Tibial nerve (tissue), 4 donors: ENCODE results near the gene C9orf50. TPM values are rescaled to one million over a fixed set of nuclear protein-coding genes. Genes with fewer than 3 reads are reported as not detected.

Source experiments
- DNase-seq, 2 donors: peaks; one replicate each; pipeline ENCODE4 v3.0.0-alpha.2; 2019; ENCODE audit warnings: low spot score in 2 of 2
- H3K27ac ChIP-seq, 4 donors: fragments of 200-600 bp; sonication (generic) in 3 of 4; one replicate each; pipeline ENCODE4 v1.5.1; 2017 to 2019; ENCODE audit warnings: mild to moderate bottlenecking in 1 of 4
- H3K27me3 ChIP-seq, 2 donors: fragments of 200-600 bp; sonication (generic) in 1 of 2; one replicate each; pipeline versions ENCODE4 v1.5.1 to v1.6.0; 2017 to 2019
- H3K36me3 ChIP-seq, 3 donors: fragments of 200-600 bp; sonication (generic); one replicate each; pipeline ENCODE4 v1.5.1; 2018 to 2019
- H3K4me1 ChIP-seq, 4 donors: fragments of 200-600 bp; sonication (generic) in 3 of 4; one replicate each; pipeline ENCODE4 v1.5.1; 2017 to 2019
- H3K4me3 ChIP-seq, 4 donors: fragments of 200-600 bp; sonication (generic) in 3 of 4; one replicate each; pipeline ENCODE4 v1.5.1; 2017 to 2019; ENCODE audit warnings: mild to moderate bottlenecking in 1 of 4, moderate library complexity in 1 of 4
- H3K9me3 ChIP-seq, 4 donors: fragments of 200-600 bp; sonication (generic) in 3 of 4; one replicate each; pipeline ENCODE4 v1.5.1; 2017 to 2019
- EP300 ChIP-seq, 2 donors: sonication (generic); formaldehyde crosslinking; IDR thresholded peaks; one replicate each; pipeline ENCODE4 v1.6.1; 2017; ENCODE audit warnings: antibody characterized with exemption in 2 of 2, mild to moderate bottlenecking in 1 of 2
- POLR2A ChIP-seq, 2 donors: fragments of 450-650 bp; IDR thresholded peaks; one replicate each; pipeline ENCODE4 v1.6.1; 2017; ENCODE audit warnings: antibody characterized with exemption in 2 of 2, mild to moderate bottlenecking in 2 of 2, moderate library complexity in 2 of 2
- WGBS, 2 donors: methylation state at CpG; one replicate each; pipeline ENCODE4 v1.1.5; 2018; 5-methylcytosine and 5-hydroxymethylcytosine counted together
- total RNA-seq, 4 donors: library from RNA; depleted of rRNA; stranded (reverse); fragments of >200 nt; gene quantifications; one replicate each; pipeline ENCODE4 v1.1.0, GENCODE V29; 2016
- TF ChIP-seq, protein P1 (sequence below), 5 experiments: fragments of 200-600 bp in 3 of 5; fragments of 450-650 bp in 2 of 5; sonication (generic) in 3 of 5; IDR thresholded peaks; one replicate each; pipeline ENCODE4 v1.5.1; 2016 to 2019; ENCODE audit warnings: antibody characterized with exemption in 5 of 5, mild to moderate bottlenecking in 3 of 5, moderate library complexity in 2 of 5

Gene C9orf50
- total RNA-seq, 4 donors from 2014 or later, result 0.90 to 1.7 (median 1.3) TPM

DNA sequence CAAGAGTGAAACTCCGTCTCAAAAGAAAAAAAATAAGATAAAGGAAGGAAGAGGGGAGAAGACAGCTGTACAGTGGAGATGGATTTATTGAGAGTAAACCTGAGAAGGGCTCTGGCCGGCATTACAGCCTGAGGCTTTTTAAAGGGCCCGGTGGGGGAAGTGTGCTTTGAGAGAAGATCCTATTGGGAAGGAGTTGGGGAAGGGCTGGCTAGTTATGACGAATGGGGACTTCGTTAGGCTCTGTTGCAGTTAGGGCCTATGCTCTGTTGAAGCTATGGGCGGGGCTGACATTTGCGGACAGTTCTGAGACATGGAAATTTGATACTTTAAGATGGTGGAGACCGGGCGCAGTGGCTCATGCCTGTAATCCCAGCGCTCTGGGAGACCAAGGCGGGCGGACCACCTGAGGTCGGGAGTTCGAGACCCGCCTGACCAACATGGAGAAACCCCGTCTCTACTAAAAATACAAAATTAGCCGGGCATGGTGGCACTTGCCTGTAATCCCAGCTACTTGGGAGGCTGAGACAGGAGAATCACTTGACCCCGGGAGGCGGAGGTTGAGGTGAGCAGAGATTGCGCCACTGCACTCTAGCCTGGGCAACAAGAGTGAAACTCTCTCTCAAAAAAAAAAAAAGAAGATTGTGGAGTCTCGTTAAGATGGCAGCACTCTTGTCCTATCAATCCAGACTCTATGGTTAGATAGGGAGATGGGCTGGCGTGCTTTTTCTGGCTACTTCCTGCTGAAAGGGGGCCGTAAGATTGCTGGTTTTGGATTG is 33.2 kb downstream of the C9orf50 start:
- peak overlapping the region in 1 of 4 donors; percentile 38 for H3K27ac ChIP-seq
- H3K36me3 ChIP-seq, result no peaks in the 10 kb centered on the region
- no peaks in the 10 kb centered on the region for H3K27me3 ChIP-seq
- DNase-seq, result no peak
- H3K4me3 ChIP-seq, result no peak overlapping the region
- peaks cover 0 to 19% (median 2%) of the 10 kb centered on the region in 4 donors for H3K4me1 ChIP-seq
- 78 to 84% methylated on average over 23 of the region's 23 CpGs for WGBS, 2 donors
- TF ChIP-seq, protein P1, sequence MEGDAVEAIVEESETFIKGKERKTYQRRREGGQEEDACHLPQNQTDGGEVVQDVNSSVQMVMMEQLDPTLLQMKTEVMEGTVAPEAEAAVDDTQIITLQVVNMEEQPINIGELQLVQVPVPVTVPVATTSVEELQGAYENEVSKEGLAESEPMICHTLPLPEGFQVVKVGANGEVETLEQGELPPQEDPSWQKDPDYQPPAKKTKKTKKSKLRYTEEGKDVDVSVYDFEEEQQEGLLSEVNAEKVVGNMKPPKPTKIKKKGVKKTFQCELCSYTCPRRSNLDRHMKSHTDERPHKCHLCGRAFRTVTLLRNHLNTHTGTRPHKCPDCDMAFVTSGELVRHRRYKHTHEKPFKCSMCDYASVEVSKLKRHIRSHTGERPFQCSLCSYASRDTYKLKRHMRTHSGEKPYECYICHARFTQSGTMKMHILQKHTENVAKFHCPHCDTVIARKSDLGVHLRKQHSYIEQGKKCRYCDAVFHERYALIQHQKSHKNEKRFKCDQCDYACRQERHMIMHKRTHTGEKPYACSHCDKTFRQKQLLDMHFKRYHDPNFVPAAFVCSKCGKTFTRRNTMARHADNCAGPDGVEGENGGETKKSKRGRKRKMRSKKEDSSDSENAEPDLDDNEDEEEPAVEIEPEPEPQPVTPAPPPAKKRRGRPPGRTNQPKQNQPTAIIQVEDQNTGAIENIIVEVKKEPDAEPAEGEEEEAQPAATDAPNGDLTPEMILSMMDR (IDR thresholded peaks at IDR 0.05), result no peak
- TF ChIP-seq POLR2A (IDR thresholded peaks at IDR 0.05) (no peak), EP300 (IDR thresholded peaks at IDR 0.05) (no peak)
- no peaks in the 10 kb centered on the region for H3K9me3 ChIP-seq

DNA sequence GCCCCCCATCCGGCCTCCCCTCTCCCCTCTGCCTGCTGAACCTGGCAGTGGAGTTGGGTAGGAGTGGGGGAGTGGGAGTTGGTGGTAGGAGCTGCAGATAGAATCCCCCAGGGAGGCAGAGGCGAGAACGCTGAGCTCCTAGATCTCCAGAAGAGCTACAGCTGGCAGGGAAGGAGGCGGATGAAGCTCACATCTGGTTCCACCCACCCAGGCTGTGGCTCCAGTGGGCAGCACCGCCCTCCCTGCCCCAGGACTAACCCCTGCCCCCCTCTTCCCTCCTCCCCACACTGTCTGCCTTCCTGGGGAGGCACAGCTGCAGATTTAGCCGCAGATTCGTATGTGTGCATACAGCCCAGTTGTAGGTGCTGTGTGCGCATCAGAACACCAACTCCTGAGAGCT is 34.2 kb downstream of the C9orf50 start:
- Histone ChIP-seq H3K4me1 (peaks cover 0 to 19% (median 2%) of the 10 kb centered on the region in 4 donors), H3K27ac (peak overlapping the region in 1 of 4 donors; percentile 21), H3K36me3 (no peaks in the 10 kb centered on the region), H3K27me3 (no peaks in the 10 kb centered on the region), H3K9me3 (no peaks in the 10 kb centered on the region), H3K4me3 (no peak overlapping the region)
- no peak for DNase-seq
- TF ChIP-seq, protein P1 (IDR thresholded peaks at IDR 0.05), result no peak
- no peak for TF ChIP-seq POLR2A (IDR thresholded peaks at IDR 0.05)
- 42 to 52% methylated on average over 8 of the region's 8 CpGs for WGBS, 2 donors

DNA sequence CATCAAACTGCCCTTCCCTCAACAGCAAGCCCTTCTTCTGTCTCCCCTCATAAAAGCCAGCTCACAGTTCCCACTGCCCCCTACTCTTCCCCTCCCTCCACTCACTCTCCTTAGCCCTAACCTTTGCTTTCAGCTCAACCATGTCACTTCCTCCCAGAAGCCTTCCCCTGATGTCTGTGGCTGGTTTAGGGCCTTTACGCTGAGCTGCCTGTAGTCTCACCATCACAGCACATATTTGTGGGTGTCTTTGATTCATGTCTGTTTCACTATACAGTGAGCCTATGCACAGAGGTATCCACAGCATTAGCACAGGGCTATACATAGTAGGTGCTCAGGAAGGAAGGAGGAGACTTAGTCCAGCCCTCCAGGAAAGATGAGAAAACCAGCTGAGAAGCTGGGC is 34.7 kb downstream of the C9orf50 start:
- Histone ChIP-seq H3K27ac (peak overlapping the region in 1 of 4 donors; percentile 21), H3K4me3 (no peak overlapping the region), H3K4me1 (peaks cover 0 to 19% (median 2%) of the 10 kb centered on the region in 4 donors), H3K27me3 (no peaks in the 10 kb centered on the region), H3K9me3 (no peaks in the 10 kb centered on the region), H3K36me3 (no peaks in the 10 kb centered on the region)
- TF ChIP-seq POLR2A (IDR thresholded peaks at IDR 0.05), result no peak
- no peak for TF ChIP-seq EP300 (IDR thresholded peaks at IDR 0.05)
- TF ChIP-seq, protein P1 (IDR thresholded peaks at IDR 0.05), result no peak
- 91 to 100% methylated on average over 1 of the region's 1 CpG for WGBS, 2 donors
- DNase-seq, result no peak

DNA sequence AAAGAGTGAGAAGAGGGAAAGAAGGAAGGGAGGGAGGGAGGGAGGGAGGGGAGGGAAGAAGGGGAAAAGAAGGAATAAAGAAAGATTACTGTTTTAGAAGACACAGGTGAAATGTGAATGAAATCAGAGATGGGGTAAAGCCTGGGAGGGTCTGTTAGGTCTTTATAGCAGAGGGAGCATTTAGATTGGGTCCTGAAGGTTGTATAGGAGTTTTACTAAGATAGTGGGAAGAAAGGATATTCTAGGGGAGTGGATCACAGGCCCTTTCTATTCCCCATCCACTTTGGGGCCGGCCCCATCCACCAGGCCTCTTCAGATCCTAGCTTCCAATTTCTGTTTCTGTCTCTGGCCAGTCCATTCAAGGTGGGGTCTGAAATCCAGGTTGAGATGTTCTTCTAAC is 35.5 kb downstream of the C9orf50 start:
- no peak overlapping the region for H3K4me3 ChIP-seq
- H3K9me3 ChIP-seq, result no peaks in the 10 kb centered on the region
- peaks cover 0 to 19% (median 2%) of the 10 kb centered on the region in 4 donors for H3K4me1 ChIP-seq
- no peak for TF ChIP-seq EP300 (IDR thresholded peaks at IDR 0.05)
- TF ChIP-seq POLR2A (IDR thresholded peaks at IDR 0.05), result no peak
- TF ChIP-seq, protein P1 (IDR thresholded peaks at IDR 0.05), result no peak
- WGBS, 2 donors, result 94 to 96% methylated on average over 1 of the region's 1 CpG
- no peak for DNase-seq
- H3K27me3 ChIP-seq, result no peaks in the 10 kb centered on the region
- H3K27ac ChIP-seq, result no peak overlapping the region
- no peaks in the 10 kb centered on the region for H3K36me3 ChIP-seq

DNA sequence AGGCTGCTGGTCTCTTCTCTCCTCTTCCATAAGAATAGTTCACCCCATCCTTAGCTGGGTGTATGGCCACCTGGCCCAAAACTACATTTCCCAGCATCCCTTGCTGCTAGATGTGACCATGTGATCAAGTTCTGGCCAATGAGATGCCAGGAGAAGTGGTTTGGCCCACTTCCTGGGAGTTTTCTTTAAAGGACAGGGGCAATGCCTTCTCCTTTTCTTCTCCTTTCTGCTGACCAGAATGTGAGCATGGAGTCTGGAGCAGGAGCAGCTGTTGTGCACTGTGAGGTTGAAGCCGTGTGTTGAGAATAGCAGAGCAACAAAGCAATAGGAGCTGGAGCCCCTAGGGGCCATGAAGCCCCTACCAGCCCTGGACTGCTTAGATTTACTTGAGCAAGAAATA is 36.8 kb downstream of the C9orf50 start:
- DNase-seq, result peak in 1 of 2 donors; percentile 83
- Histone ChIP-seq H3K27ac (peak overlapping the region in 1 of 4 donors; percentile 19), H3K27me3 (no peaks in the 10 kb centered on the region), H3K4me1 (peaks cover 0 to 19% (median 2%) of the 10 kb centered on the region in 4 donors), H3K36me3 (no peaks in the 10 kb centered on the region), H3K9me3 (no peaks in the 10 kb centered on the region), H3K4me3 (no peak overlapping the region)
- WGBS, 2 donors, result 62 to 80% methylated on average over 1 of the region's 1 CpG
- TF ChIP-seq, protein P1 (IDR thresholded peaks at IDR 0.05), result no peak
- peak in 1 of 2 donors; percentile 21 for TF ChIP-seq EP300 (IDR thresholded peaks at IDR 0.05)
